H1 (cell line): ENCODE data around the gene VWA2. TPM values are rescaled to one million over a fixed set of nuclear protein-coding genes. Genes with fewer than 3 reads are reported as not detected.

Experiments used
- CTCF ChIA-PET: fragments of 300-600 bp; sonication (Branson Sonifier 250); formaldehyde crosslinking; loops from one replicate; lab custom pipeline; 2021; ENCODE audit not compliant: partially characterized antibody; lab: Charles Lee
- POLR2A ChIA-PET: fragments of 300-600 bp; sonication (Branson Sonifier 250); formaldehyde crosslinking; loops from one replicate; lab custom pipeline; 2021; ENCODE audit warnings: inconsistent platforms; ENCODE audit not compliant: partially characterized antibody; lab: Charles Lee
- DNase-seq, 2 experiments: peaks; one replicate each; pipeline versions ENCODE4 v3.0.0 to v3.0.0-alpha.2; 2010 to 2022; ENCODE audit warnings: low spot score in 2 of 2, low read depth in 1 of 2, mixed read lengths in 1 of 2
- FAIRE-seq: peaks from 2 replicates; lab custom pipeline; 2011; peaks lifted over from hg19 to GRCh38; lab: Jason Lieb, UNC
- H2AFZ ChIP-seq: 2 replicates; pipeline ENCODE4 v1.8.1; 2012; ENCODE audit warnings: low read length, inconsistent platforms
- H2AK5ac ChIP-seq: 2 replicates; pipeline ENCODE4 v1.6.1; 2013; ENCODE audit warnings: low read depth, low read length
- H2BK120ac ChIP-seq: replicated peaks from 2 replicates; pipeline ENCODE3; 2013; ENCODE audit warnings: low read depth, low read length, inconsistent platforms
- H2BK12ac ChIP-seq: 2 replicates; pipeline ENCODE4 v1.6.1; 2013; ENCODE audit warnings: low read depth, low read length
- H2BK15ac ChIP-seq: 2 replicates; pipeline ENCODE4 v1.6.1; 2013; ENCODE audit warnings: low read length
- H2BK20ac ChIP-seq: 2 replicates; pipeline ENCODE4 v1.6.1; 2013; ENCODE audit warnings: low read length
- H2BK5ac ChIP-seq: 2 replicates; pipeline ENCODE4 v1.6.1; 2013; ENCODE audit warnings: low read depth, low read length
- H3K14ac ChIP-seq: 2 replicates; pipeline ENCODE4 v1.6.1; 2013; ENCODE audit warnings: inconsistent platforms; ENCODE audit not compliant: insufficient read length
- H3K18ac ChIP-seq: 2 replicates; pipeline ENCODE4 v1.6.1; 2013; ENCODE audit warnings: low read length; ENCODE audit errors: extremely low read depth
- H3K23ac ChIP-seq: 2 replicates; pipeline ENCODE4 v1.6.1; 2013; ENCODE audit warnings: inconsistent platforms; ENCODE audit not compliant: insufficient read length
- H3K23me2 ChIP-seq: 2 replicates; pipeline ENCODE4 v1.6.1; 2013; ENCODE audit warnings: low read depth, low read length
- H3K27ac ChIP-seq: 2 replicates; pipeline ENCODE4 v1.6.1; 2011; ENCODE audit warnings: low read depth, low read length, inconsistent platforms
- H3K27me3 ChIP-seq, 4 experiments: replicated peaks in 1 of 4; 1 replicate in 1 of 4; 2 replicates in 3 of 4; pipeline versions ENCODE4 v1.6.1 to v1.8.1; 2011 to 2013; ENCODE audit warnings: low read length in 3 of 4, mild to moderate bottlenecking in 3 of 4, inconsistent platforms in 2 of 4, mixed read lengths in 2 of 4, moderate library complexity in 1 of 4; ENCODE audit not compliant: control insufficient read depth in 3 of 4, insufficient read depth in 3 of 4; ENCODE audit errors: extremely low read depth in 1 of 4
- H3K36me3 ChIP-seq, 4 experiments: 2 replicates each; pipeline versions ENCODE4 v1.6.1 to v1.8.1; 2011 to 2013; ENCODE audit warnings: mild to moderate bottlenecking in 4 of 4, low read length in 3 of 4, moderate library complexity in 2 of 4, control low read depth in 1 of 4, inconsistent platforms in 1 of 4; ENCODE audit not compliant: insufficient read depth in 4 of 4, control insufficient read depth in 2 of 4
- H3K4ac ChIP-seq: replicated peaks from 2 replicates; pipeline ENCODE3; 2013; ENCODE audit warnings: low read length, low read depth, mixed read lengths, inconsistent platforms; ENCODE audit not compliant: insufficient read length
- H3K4me1 ChIP-seq, 4 experiments: replicated peaks in 1 of 4; 1 replicate in 1 of 4; 2 replicates in 3 of 4; pipeline versions ENCODE4 v1.6.1 to v1.8.1; 2011 to 2013; ENCODE audit warnings: low read length in 3 of 4, inconsistent platforms in 2 of 4, mixed read lengths in 1 of 4; ENCODE audit not compliant: insufficient read depth in 4 of 4, control insufficient read depth in 3 of 4
- H3K4me2 ChIP-seq, 2 experiments: 2 replicates each; pipeline versions ENCODE4 v1.6.1 to v1.8.1; 2011 to 2013; ENCODE audit warnings: low read depth in 2 of 2, low read length in 2 of 2, control low read depth in 1 of 2, inconsistent platforms in 1 of 2, mild to moderate bottlenecking in 1 of 2; ENCODE audit not compliant: insufficient read depth in 1 of 2
- H3K4me3 ChIP-seq, 4 experiments: fragments of 200-600, 300-600 bp in 1 of 4; sonication (generic), shearing (Covaris generic), sonication (Bioruptor Twin) in 1 of 4; 2 replicates each; pipeline versions ENCODE4 v1.5.1 to v1.8.1; 2011 to 2016; ENCODE audit warnings: low read length in 4 of 4, low read depth in 3 of 4, control low read depth in 2 of 4, inconsistent platforms in 2 of 4, mild to moderate bottlenecking in 2 of 4, mixed read lengths in 1 of 4, moderate library complexity in 1 of 4; ENCODE audit not compliant: insufficient read depth in 2 of 4; ENCODE audit errors: extremely low read depth in 1 of 4
- H3K56ac ChIP-seq: replicated peaks from 2 replicates; pipeline ENCODE3; 2013; ENCODE audit warnings: low read depth, mild to moderate bottlenecking, mixed read lengths, low read length, inconsistent platforms; ENCODE audit not compliant: insufficient read length
- H3K79me1 ChIP-seq: 2 replicates; pipeline ENCODE4 v1.6.1; 2013; ENCODE audit warnings: low read depth, low read length, control low read depth
- H3K79me2 ChIP-seq, 2 experiments: 2 replicates each; pipeline versions ENCODE4 v1.6.1 to v1.8.1; 2012 to 2013; ENCODE audit warnings: low read length in 2 of 2, mild to moderate bottlenecking in 2 of 2, inconsistent platforms in 1 of 2; ENCODE audit not compliant: insufficient read depth in 2 of 2, control insufficient read depth in 1 of 2
- H3K9ac ChIP-seq, 4 experiments: replicated peaks in 1 of 4; 1 replicate in 1 of 4; 2 replicates in 3 of 4; pipeline versions ENCODE4 v1.6.1 to v1.8.1; 2011 to 2013; ENCODE audit warnings: low read depth in 3 of 4, low read length in 3 of 4, control low read depth in 2 of 4, mild to moderate bottlenecking in 2 of 4, moderate library complexity in 2 of 4, inconsistent platforms in 1 of 4; ENCODE audit errors: extremely low read depth in 1 of 4
- H3K9me3 ChIP-seq, 2 experiments: 2 replicates each; pipeline versions ENCODE4 v1.6.1 to v1.8.1; 2012 to 2013; ENCODE audit warnings: mild to moderate bottlenecking in 2 of 2, moderate library complexity in 2 of 2, control low read depth in 1 of 2, inconsistent platforms in 1 of 2, low read depth in 1 of 2, low read length in 1 of 2, mixed read lengths in 1 of 2; ENCODE audit not compliant: insufficient read depth in 2 of 2
- H4K20me1 ChIP-seq, 2 experiments: replicated peaks in 1 of 2; 2 replicates each; pipeline versions ENCODE3 to v1.8.1; 2011 to 2013; ENCODE audit warnings: inconsistent platforms in 2 of 2, low read length in 2 of 2, mild to moderate bottlenecking in 1 of 2; ENCODE audit not compliant: insufficient read depth in 2 of 2, control insufficient read depth in 1 of 2
- H4K5ac ChIP-seq: 2 replicates; pipeline ENCODE4 v1.6.1; 2013; ENCODE audit warnings: low read length, low read depth, mixed read lengths, inconsistent platforms; ENCODE audit not compliant: insufficient read length
- H4K8ac ChIP-seq: 2 replicates; pipeline ENCODE4 v1.8.0; 2013; ENCODE audit warnings: mild to moderate bottlenecking, moderate library complexity, low read length, inconsistent platforms; ENCODE audit not compliant: insufficient read depth; ENCODE audit errors: extremely low read depth
- H4K91ac ChIP-seq: replicated peaks from 2 replicates; pipeline ENCODE3; 2013; ENCODE audit warnings: low read length, mixed read lengths, inconsistent platforms; ENCODE audit not compliant: insufficient read length
- EP300 ChIP-seq, 2 experiments: IDR thresholded peaks; 1 replicate in 1 of 2; 2 replicates in 1 of 2; pipeline ENCODE4 v1.6.1; 2011 to 2012; ENCODE audit warnings: low read depth in 2 of 2, low read length in 2 of 2, mild to moderate bottlenecking in 2 of 2, borderline replicate concordance in 1 of 2, inconsistent platforms in 1 of 2, moderate library complexity in 1 of 2
- WGBS, 2 experiments: shearing (Covaris generic) in 1 of 2; methylation state at CpG; one replicate each; pipeline versions ENCODE4 v1.1.6 to v1.1.7; 2013 to 2015; ENCODE audit warnings: low lambda C conversion rate in 2 of 2, mixed read lengths in 2 of 2, inconsistent platforms in 1 of 2, low coverage in 1 of 2, missing lambda C conversion rate in 1 of 2; ENCODE audit not compliant: insufficient replicate concordance in 2 of 2, insufficient coverage in 1 of 2, insufficient read length in 1 of 2; ENCODE audit errors: extremely low coverage in 1 of 2, missing lambda C conversion rate in 1 of 2; 5-methylcytosine and 5-hydroxymethylcytosine counted together
- polyA plus RNA-seq, 7 experiments: library from polyadenylated mRNA; depleted of rRNA in 3 of 7; stranded (reverse) in 5 of 7; unstranded in 2 of 7; fragments of >200 nt in 5 of 7; fragments of 200-250 nt in 2 of 7; gene quantifications; 1 replicate in 5 of 7; 2 replicates in 1 of 7; 4 replicates in 1 of 7; pipeline versions ENCODE4 v1.2.1 to v1.2.3, GENCODE V29; 2011 to 2013; ENCODE audit warnings: missing spikeins in 2 of 7, mixed read lengths in 2 of 7
- total RNA-seq: library from RNA; stranded (reverse); fragmentation: NEBNext Ultra II Directional; extraction: Animal tissue kit (Norgen Biotek cat#: 25700); gene quantifications from 2 replicates; pipeline ENCODE4 v1.2.1, GENCODE V29; 2021

The VWA2 gene
- total and polyA plus RNA-seq, 2 of the 8 experiments (the other 6 are each of a cell fraction or from before 2014, with no cell fraction given) = 2.8 to 2.9 TPM

DNA sequence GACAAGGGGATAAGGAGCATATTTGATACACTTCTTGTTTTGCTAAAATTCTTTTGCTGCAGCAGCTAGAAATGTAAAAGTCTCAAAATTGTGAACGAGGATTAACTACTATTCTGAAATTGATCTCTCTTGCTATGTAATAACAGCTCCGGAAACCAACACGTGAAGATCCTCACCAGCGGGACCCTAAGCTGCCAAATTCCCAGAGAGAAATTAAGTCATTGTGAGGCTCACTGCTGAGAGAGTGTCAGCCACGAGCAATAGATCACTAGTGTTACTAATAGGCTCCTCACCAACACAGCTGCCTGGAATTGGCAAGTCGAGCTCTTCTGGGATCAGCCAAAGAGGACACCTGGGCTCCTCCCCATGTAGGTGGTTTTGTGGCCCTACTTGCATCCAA, 5.6 kb upstream of the VWA2 start:
- Histone ChIP-seq H3K4me1 (no peaks in the 10 kb centered on the region), H4K20me1 (no peaks in the 10 kb centered on the region), H3K56ac (no peak overlapping the region), H4K8ac (no peak overlapping the region), H2AK5ac (no peak overlapping the region), H3K79me2 (no peaks in the 10 kb centered on the region), H2BK15ac (no peak overlapping the region), H4K5ac (no peak overlapping the region), H2AFZ (no peak overlapping the region), H4K91ac (no peak overlapping the region), H3K4me2 (no peak overlapping the region), H2BK5ac (no peak overlapping the region), H3K27me3 (peaks cover 0 to 6% (median 5%) of the 10 kb centered on the region in 4 experiments; a peak in 5 of 7 replicates), H2BK12ac (no peak overlapping the region), H3K23me2 (no peaks in the 10 kb centered on the region), H3K36me3 (no peaks in the 10 kb centered on the region), H3K79me1 (no peaks in the 10 kb centered on the region), H2BK120ac (no peak overlapping the region), H3K9ac (no peak overlapping the region), H3K4ac (no peak overlapping the region), H2BK20ac (no peak overlapping the region), H3K23ac (no peak overlapping the region), H3K9me3 (no peaks in the 10 kb centered on the region), H3K18ac (no peak overlapping the region), H3K4me3 (no peak overlapping the region), H3K27ac (no peak overlapping the region), H3K14ac (no peak overlapping the region)
- ChIA-PET POLR2A (no interaction called here), CTCF (interaction anchor here (1.5 to 1.6 kb wide), 2 partner anchors 9 to 11 kb away, joined by 5 read pairs; no protein-coding TSS in a partner anchor)
- FAIRE-seq (no peak), DNase-seq (no peak)
- 81% methylated on average over 6 of the region's 6 CpGs; no CpG with 5 or more reads in 1 of the 2 experiments for WGBS, 2 experiments
- TF ChIP-seq EP300 (IDR thresholded peaks at IDR 0.05; ENCODE audit: borderline replicate concordance in 1 of 2, low read depth in 2 of 2, low read length in 2 of 2) = no peak
